Transverse colon (tissue), 4 donors: Measurements from ENCODE around the gene ASIC2. TPM values are rescaled to one million over a fixed set of nuclear protein-coding genes. Genes with fewer than 3 reads are reported as not detected.

ENCODE experiments used
- DNase-seq: peaks from one replicate; pipeline ENCODE4 v3.0.0-alpha.2; 2019
- H3K27ac ChIP-seq, 4 donors: fragments of 200-600 bp; sonication (generic); 2 replicates each; pipeline ENCODE4 v1.5.1; 2016 to 2018; ENCODE audit warnings: inconsistent platforms in 4 of 4
- H3K27me3 ChIP-seq: fragments of 200-600 bp; sonication (generic); 2 replicates; pipeline ENCODE4 v1.5.1; 2017; ENCODE audit warnings: inconsistent platforms
- H3K36me3 ChIP-seq, 4 donors: fragments of 200-600 bp; sonication (generic); 2 replicates each; pipeline ENCODE4 v1.5.1; 2017 to 2019; ENCODE audit warnings: inconsistent platforms in 4 of 4
- H3K4me1 ChIP-seq, 4 donors: fragments of 200-600 bp; sonication (generic); 2 replicates each; pipeline ENCODE4 v1.5.1; 2017 to 2020; ENCODE audit warnings: inconsistent platforms in 4 of 4
- H3K4me3 ChIP-seq, 4 donors: fragments of 200-600 bp; sonication (generic); 1 replicate in 1 of 4; 2 replicates in 3 of 4; pipeline versions ENCODE4 v1.5.1 to v1.6.1; 2017 to 2019; ENCODE audit warnings: inconsistent platforms in 4 of 4
- H3K9me3 ChIP-seq, 2 donors: fragments of 200-600 bp; sonication (generic); 2 replicates each; pipeline ENCODE4 v1.5.1; 2017 to 2019; ENCODE audit warnings: inconsistent platforms in 2 of 2
- EP300 ChIP-seq: sonication (generic); formaldehyde crosslinking; IDR thresholded peaks from one replicate; pipeline ENCODE4 v1.6.1; 2017; ENCODE audit warnings: antibody characterized with exemption, low read depth
- POLR2A ChIP-seq: fragments of 450-650 bp; IDR thresholded peaks from one replicate; pipeline ENCODE4 v1.6.1; 2016; ENCODE audit warnings: antibody characterized with exemption, mild to moderate bottlenecking, moderate library complexity
- POLR2AphosphoS5 ChIP-seq, 3 donors: sonication (generic); formaldehyde crosslinking; IDR thresholded peaks; one replicate each; pipeline ENCODE4 v1.6.1; 2016; ENCODE audit warnings: antibody characterized with exemption in 3 of 3
- WGBS, 2 donors: methylation state at CpG; one replicate each; pipeline ENCODE4 v1.1.5; 2018; ENCODE audit warnings: low coverage in 1 of 2; 5-methylcytosine and 5-hydroxymethylcytosine counted together
- in situ Hi-C, 4 donors: fragments of 200-750 bp; cut with MboI; loops; one replicate each; pipeline versions ENCODE4 v1.15.0 to v1.15.1; 2017; ENCODE audit warnings: low sequenced_read_pairs in 3 of 4, low pct_ligation_motif_present in 1 of 4, low pct_unique_long_range_greater_than_20kb in 1 of 4
- intact Hi-C: fragments of 100-400 bp; cut with DNase I; formaldehyde crosslinking; loops from one replicate; pipeline ENCODE4 v1.15.1; 2023; ENCODE audit warnings: low total_unique reads
- total RNA-seq, 4 donors: library from RNA; depleted of rRNA; stranded (reverse); fragments of >200 nt; gene quantifications; one replicate each; pipeline ENCODE4 v1.1.0, GENCODE V29; 2016
- TF ChIP-seq, protein P1 (sequence below), 5 experiments: fragments of 200-600 bp in 3 of 5; fragments of 450-650 bp in 2 of 5; sonication (generic) in 3 of 5; IDR thresholded peaks; 1 replicate in 2 of 5; 2 replicates in 3 of 5; pipeline ENCODE4 v1.5.1; 2016 to 2017; ENCODE audit warnings: antibody characterized with exemption in 5 of 5, inconsistent platforms in 3 of 5, mild to moderate bottlenecking in 2 of 5, moderate library complexity in 1 of 5

ASIC2 gene
- total RNA-seq, 4 donors from 2014 or later = 0.16 to 0.55 TPM; not detected in 2

GRCh38 chr17:33285413-33285812 lies 7.7 kb downstream of the ASIC2 start:
- 69 to 85% methylated on average over 2 to 3 of the region's 3 CpGs for WGBS, 2 donors
- Histone ChIP-seq H3K4me3 (no peak overlapping the region), H3K9me3 (no peaks in the 10 kb centered on the region), H3K27me3 (peaks cover 13% of the 10 kb centered on the region), H3K36me3 (no peaks in the 10 kb centered on the region), H3K27ac (no peak overlapping the region), H3K4me1 (peaks cover 0 to 17% (median 8%) of the 10 kb centered on the region in 4 donors)
- in situ Hi-C loops (no loop called here), intact Hi-C loops (no loop called here)
- TF ChIP-seq, protein P1, sequence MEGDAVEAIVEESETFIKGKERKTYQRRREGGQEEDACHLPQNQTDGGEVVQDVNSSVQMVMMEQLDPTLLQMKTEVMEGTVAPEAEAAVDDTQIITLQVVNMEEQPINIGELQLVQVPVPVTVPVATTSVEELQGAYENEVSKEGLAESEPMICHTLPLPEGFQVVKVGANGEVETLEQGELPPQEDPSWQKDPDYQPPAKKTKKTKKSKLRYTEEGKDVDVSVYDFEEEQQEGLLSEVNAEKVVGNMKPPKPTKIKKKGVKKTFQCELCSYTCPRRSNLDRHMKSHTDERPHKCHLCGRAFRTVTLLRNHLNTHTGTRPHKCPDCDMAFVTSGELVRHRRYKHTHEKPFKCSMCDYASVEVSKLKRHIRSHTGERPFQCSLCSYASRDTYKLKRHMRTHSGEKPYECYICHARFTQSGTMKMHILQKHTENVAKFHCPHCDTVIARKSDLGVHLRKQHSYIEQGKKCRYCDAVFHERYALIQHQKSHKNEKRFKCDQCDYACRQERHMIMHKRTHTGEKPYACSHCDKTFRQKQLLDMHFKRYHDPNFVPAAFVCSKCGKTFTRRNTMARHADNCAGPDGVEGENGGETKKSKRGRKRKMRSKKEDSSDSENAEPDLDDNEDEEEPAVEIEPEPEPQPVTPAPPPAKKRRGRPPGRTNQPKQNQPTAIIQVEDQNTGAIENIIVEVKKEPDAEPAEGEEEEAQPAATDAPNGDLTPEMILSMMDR (IDR thresholded peaks at IDR 0.05) = no peak
- TF ChIP-seq POLR2A = no peak
- no peak for TF ChIP-seq POLR2AphosphoS5 (IDR thresholded peaks at IDR 0.05)
- no peak for TF ChIP-seq EP300
- DNase-seq = no peak

DNA sequence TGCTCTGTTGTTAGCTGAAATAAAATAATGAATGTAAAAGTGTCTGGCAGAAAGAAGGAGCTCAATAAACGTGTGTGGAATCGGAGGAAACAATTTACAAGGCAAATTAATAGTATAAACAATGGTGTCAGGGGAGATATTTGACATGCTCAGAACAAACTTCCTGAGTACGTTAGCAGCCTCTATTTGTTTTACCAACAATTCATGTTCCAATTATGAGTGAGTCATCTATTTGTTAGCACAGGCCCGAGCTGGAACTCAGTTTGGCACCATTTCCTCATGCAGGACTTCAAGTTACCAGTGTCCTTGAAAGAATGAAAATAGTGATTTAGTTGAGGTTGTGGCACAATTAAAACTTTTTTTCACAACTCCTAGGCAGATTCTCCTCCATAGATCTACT lies 9.1 kb downstream of the ASIC2 start:
- TF ChIP-seq EP300 = no peak
- TF ChIP-seq, protein P1 (IDR thresholded peaks at IDR 0.05) = no peak
- TF ChIP-seq POLR2AphosphoS5 (IDR thresholded peaks at IDR 0.05) = peak in 1 of 3 donors; percentile 13
- no peak for TF ChIP-seq POLR2A
- intact Hi-C loops = no loop called here
- peak overlapping the region in 2 of 4 donors; percentile 5 to 28 for H3K27ac ChIP-seq
- 6 to 9% methylated on average over 3 to 4 of the region's 4 CpGs for WGBS, 2 donors
- DNase-seq = peak; percentile 36
- no peak overlapping the region for H3K4me3 ChIP-seq
- no peaks in the 10 kb centered on the region for H3K36me3 ChIP-seq
- in situ Hi-C loops = no loop called here
- no peaks in the 10 kb centered on the region for H3K9me3 ChIP-seq
- peaks cover 0 to 17% (median 8%) of the 10 kb centered on the region in 4 donors for H3K4me1 ChIP-seq
- peaks cover 1% of the 10 kb centered on the region for H3K27me3 ChIP-seq

GRCh38 chr17:33280162-33280943 lies 12.7 kb downstream of the ASIC2 start:
- WGBS, 2 donors = 58 to 88% methylated on average over 3 to 8 of the region's 8 CpGs
- no peaks in the 10 kb centered on the region for H3K36me3 ChIP-seq
- H3K4me3 ChIP-seq = no peak overlapping the region
- no peaks in the 10 kb centered on the region for H3K9me3 ChIP-seq
- H3K4me1 ChIP-seq = peaks cover 0 to 17% (median 8%) of the 10 kb centered on the region in 4 donors
- TF ChIP-seq, protein P1 (IDR thresholded peaks at IDR 0.05) = no peak
- TF ChIP-seq POLR2A (no peak), POLR2AphosphoS5 (IDR thresholded peaks at IDR 0.05) (no peak), EP300 (no peak)
- H3K27me3 ChIP-seq = no peaks in the 10 kb centered on the region
- in situ Hi-C loops (no loop called here), intact Hi-C loops (no loop called here)
- no peak for DNase-seq
- H3K27ac ChIP-seq = no peak overlapping the region

DNA sequence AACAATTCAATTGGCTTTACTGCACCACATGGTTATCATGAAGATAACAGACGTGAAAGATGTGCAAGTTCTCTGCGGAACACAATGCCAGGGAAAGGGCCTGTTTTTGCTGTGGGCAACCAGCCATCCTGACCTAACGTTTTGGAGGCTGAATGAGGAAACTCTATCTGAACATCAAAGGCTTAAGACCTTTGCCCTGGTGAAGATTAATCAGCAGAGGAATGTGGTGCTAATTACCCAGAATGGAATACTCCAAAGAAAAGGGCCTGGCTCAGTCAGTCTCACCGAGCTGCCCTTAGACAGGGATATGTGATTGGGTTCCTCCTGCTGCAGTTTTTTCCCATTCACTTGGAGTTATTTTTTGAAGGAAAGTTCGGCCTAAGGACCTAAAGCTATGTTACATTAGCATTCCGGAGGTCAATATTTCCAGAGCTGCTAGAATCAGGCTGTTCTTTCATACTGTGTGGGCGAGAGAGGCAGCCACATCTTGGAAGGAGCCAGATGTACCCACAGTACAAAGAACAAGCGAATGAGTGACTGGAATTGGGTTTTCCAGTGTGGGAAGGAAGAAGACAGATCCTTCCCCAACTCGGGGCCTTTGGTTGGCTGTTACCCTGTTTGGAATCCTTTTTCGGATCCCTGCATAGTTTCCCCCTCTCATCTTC lies 15.5 kb downstream of the ASIC2 start:
- Histone ChIP-seq H3K36me3 (no peaks in the 10 kb centered on the region), H3K9me3 (no peaks in the 10 kb centered on the region), H3K27ac (no peak overlapping the region), H3K4me3 (no peak overlapping the region), H3K4me1 (no peaks in the 10 kb centered on the region), H3K27me3 (no peaks in the 10 kb centered on the region)
- TF ChIP-seq, protein P1 (IDR thresholded peaks at IDR 0.05) = no peak
- TF ChIP-seq EP300 = no peak
- TF ChIP-seq POLR2A = no peak
- no peak for TF ChIP-seq POLR2AphosphoS5 (IDR thresholded peaks at IDR 0.05)
- intact Hi-C loops (no loop called here), in situ Hi-C loops (no loop called here)
- no peak for DNase-seq
- 62 to 63% methylated on average over 5 to 10 of the region's 10 CpGs for WGBS, 2 donors
